NOMO-1 treated with dmso at 0.1 percent for 144 hours (cell line): ENCODE data around the gene MXRA7.

Experiments used
- DNase-seq: peaks from one replicate; lab custom pipeline; 2025; ENCODE audit not compliant: unreplicated experiment; lab: John Stamatoyannopoulos, UW

Gene MXRA7

GRCh38 chr17:76696763-76697701 is 13.7 kb downstream of the MXRA7 start:
- no peak for DNase-seq

GRCh38 chr17:76695059-76695831 is 15.5 kb downstream of the MXRA7 start:
- DNase-seq = no peak

GRCh38 chr17:76691379-76692191 is 19.2 kb downstream of the MXRA7 start:
- DNase-seq = no peak

GRCh38 chr17:76690596-76691280 is 20.0 kb downstream of the MXRA7 start:
- no peak for DNase-seq

GRCh38 chr17:76689859-76690258 is 20.9 kb downstream of the MXRA7 start:
- DNase-seq = no peak

GRCh38 chr17:76688165-76688622 is 22.6 kb downstream of the MXRA7 start:
- no peak for DNase-seq

GRCh38 chr17:76687298-76688164 is 23.2 kb downstream of the MXRA7 start:
- no peak for DNase-seq

- DNase-seq = no peak
These were observed 24.0 kb downstream of the MXRA7 start for GRCh38 chr17:76686538-76687297.

- DNase-seq = no peak
These were observed 24.9 kb downstream of the MXRA7 start for GRCh38 chr17:76685846-76686245.

GRCh38 chr17:76685366-76685765 is 25.4 kb downstream of the MXRA7 start:
- DNase-seq = no peak

GRCh38 chr17:76684756-76685155 is 26.0 kb downstream of the MXRA7 start:
- no peak for DNase-seq

GRCh38 chr17:76683921-76684745 is 26.6 kb downstream of the MXRA7 start:
- no peak for DNase-seq

- DNase-seq = no peak
These were observed 27.6 kb downstream of the MXRA7 start for GRCh38 chr17:76683011-76683755.

- DNase-seq = no peak
These were observed 28.5 kb downstream of the MXRA7 start for GRCh38 chr17:76682296-76682695.

- peak; percentile 49 for DNase-seq
These were observed 29.3 kb downstream of the MXRA7 start for GRCh38 chr17:76681222-76682137.

GRCh38 chr17:76679239-76679638 is 31.5 kb downstream of the MXRA7 start:
- DNase-seq = no peak
